ENCODE results near the gene STK32B.
"Not testable (repeated sequence)": the region's sequence is repeated elsewhere in the genome, so short reads cannot be mapped to it uniquely, and the experiment has no call there.

The STK32B gene

GRCh38 chr4:5266991-5267390 lies 215.7 kb downstream of the STK32B start:
- no peak for DNase-seq (ENCODE audit: low read depth)

DNA sequence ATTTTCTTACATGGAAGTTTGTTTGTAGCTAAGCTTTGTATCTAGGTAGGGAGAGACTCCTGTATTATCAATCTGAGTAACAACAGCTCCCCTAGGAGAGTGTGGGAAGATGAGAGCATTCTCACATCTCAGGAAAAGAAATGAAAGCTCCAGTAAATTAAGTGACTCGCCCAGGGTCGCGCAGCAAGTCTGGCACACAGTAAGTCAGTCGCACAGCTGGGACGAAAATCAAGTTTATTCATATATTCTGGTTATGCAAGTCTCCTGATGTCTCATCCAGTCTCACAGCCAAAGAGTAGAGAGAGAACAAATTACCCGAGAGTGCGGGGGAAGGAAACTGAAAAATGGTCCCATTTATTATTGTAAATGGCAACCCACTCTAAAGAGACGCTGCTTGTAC lies 216.1 kb downstream of the STK32B start:
- DNase-seq (ENCODE audit: low read depth) = no peak

- no peak for DNase-seq (ENCODE audit: low read depth)
These were observed 225.3 kb downstream of the STK32B start for GRCh38 chr4:5276475-5277075.

DNA sequence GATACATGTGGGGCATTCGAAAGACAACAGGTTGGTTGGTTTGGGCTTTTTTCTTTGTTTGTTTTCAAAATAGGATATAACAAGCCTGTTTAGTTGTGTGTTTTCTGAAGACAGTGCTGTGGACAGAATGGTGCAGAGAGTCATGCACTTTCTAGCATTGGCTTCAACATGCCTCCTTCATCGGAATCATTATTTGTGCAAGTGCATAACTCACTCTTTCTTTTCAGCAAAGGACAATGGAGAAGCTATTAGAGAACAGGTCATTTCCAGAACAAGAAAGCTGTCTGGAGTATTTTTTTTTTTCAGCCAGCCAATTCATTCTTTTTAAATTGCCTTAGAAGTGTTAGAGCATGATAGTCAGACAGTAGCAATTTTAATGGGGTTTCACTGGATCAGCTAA lies 225.8 kb downstream of the STK32B start:
- no peak for DNase-seq (ENCODE audit: low read depth)

DNA sequence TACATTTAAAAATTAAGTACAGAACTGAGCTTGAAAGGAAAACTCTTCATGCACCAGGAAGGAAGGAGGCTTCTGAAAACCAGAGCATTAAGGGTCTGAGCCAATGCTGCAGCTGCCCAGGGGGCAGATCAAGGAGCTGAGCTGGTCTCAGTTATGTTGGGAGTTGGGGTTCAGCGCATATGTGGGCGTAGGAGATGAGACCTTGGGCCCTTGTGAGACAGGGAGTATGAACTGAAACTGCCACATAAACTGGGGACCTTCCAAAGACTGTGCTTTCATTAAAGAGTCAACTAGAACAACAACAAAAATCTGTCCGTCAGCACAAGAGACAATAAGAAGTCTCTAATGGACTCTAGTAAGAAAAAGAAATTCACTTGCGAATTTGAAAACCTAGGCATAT lies 226.9 kb downstream of the STK32B start:
- no peak for DNase-seq (ENCODE audit: low read depth)

- DNase-seq (ENCODE audit: low read depth) = not testable (repeated sequence)
These were observed 228.8 kb downstream of the STK32B start for GRCh38 chr4:5280069-5280468.

GRCh38 chr4:5280828-5281227 lies 229.5 kb downstream of the STK32B start:
- no peak for DNase-seq (ENCODE audit: low read depth)

DNA sequence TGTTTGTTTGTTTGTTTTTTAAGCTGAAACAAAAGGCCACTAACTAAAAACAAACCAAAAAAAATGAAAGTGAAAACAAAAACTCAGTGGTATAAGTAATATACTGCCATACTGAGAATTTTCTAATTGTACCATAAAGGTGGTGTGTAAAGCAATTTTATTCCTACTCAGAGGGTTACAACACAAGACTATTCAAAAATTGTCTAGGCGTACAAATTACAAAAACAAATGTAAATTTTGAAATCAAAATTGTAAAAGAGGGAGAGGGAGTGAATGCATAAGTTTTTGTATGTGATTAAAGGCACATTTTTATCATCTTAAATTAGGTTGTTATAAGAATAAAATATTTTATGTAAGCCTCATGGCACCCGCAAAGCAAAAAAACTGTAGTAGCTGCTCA lies 232.6 kb downstream of the STK32B start:
- no peak for DNase-seq (ENCODE audit: low read depth)

DNA sequence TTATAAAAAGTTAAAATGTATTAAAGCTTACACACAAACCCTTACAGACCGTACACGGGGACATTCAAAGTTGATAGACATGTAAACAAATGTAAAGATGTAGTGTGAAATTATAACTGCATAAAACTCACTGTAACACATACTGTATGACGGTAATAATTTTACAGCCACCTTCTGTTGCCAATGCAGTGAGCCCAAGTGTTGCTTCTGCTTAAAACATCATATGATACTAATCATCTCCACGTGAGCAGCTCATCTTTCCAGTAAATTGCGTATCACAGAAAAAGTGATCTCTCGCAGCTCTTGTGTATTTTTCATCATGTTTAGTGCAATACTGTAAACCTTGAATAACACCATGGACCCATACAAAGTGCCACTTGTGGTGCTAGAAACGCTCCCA lies 233.2 kb downstream of the STK32B start:
- no peak for DNase-seq (ENCODE audit: low read depth)

GRCh38 chr4:5292101-5292500 lies 240.8 kb downstream of the STK32B start:
- DNase-seq (ENCODE audit: low read depth) = no peak

DNA sequence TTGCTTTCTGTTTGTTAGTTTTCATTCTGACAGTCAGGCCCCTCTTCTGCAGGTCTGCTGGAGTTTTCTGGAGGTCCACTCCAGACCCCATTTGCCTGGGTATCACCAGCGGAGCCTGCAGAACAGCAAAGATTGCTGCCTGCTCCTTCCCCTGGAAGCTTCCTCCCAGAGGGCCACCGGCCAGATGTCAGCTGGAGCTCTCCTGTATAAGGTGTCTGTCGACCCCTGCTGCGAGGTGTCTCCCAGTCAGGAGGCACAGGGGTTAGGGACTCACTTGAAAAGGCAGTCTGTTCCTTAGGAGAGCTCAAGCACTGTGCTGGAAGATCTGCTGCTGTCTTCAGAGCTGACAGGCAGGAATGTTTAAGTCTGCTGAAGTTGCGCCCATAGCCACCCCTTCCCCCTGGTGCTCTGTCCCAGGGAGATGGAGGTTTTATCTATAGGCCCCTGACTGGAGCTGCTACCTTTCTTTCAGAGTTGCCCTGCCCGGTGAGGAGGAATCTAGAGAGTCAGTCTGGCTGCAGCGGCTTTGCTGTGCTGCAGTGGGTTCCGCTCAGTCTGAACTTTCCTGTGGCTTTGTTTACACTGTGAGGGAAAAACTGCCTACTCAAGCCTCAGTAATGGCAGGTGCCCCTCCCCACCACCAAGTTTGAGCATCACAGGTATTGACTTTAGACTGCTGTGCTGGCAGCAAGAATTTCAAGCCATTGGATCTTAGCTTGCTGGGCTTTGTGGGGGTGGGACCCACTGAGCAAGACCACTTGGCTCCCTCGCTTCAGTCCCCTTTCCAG lies 246.9 kb downstream of the STK32B start:
- not testable (repeated sequence) for DNase-seq (ENCODE audit: low read depth)

DNA sequence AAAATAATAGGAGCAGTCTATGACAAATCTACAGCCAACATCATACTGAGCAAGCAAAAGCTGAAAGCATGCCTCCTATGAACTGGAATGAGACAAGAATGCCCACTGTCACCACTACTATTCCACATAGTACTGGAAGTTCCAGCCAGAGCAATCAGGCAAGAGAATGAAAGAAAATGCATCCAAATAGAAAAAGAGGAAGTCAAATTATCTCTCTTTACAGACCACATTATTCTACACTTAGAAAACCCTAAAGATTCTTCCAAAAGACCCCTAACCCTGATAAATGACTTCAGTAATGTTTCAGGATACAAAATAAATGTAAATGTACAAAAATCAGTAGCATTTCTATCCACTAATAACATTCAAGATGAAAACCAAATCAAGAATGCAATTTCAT lies 249.0 kb downstream of the STK32B start:
- no peak for DNase-seq (ENCODE audit: low read depth)

DNA sequence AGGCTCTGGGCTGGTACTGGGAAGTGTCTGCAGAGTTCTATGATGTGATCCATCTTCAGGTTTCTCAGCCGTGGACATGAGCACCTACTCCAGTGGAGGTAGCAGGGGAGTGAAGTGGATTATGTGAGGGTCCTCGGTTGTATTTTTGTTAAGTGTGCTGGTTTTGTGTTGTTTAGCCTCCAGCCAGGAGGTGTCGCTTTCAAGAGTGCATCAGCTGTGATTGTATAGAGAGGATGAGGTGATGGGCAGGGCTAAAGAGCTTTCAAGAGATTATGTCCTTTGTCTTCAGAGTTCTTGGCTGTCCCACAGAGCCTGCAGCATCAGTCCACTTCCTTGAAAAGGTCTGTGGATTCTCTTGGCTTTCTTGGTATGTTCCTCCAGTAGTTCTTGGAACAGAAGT lies 256.6 kb downstream of the STK32B start:
- DNase-seq (ENCODE audit: low read depth) = no peak

DNA sequence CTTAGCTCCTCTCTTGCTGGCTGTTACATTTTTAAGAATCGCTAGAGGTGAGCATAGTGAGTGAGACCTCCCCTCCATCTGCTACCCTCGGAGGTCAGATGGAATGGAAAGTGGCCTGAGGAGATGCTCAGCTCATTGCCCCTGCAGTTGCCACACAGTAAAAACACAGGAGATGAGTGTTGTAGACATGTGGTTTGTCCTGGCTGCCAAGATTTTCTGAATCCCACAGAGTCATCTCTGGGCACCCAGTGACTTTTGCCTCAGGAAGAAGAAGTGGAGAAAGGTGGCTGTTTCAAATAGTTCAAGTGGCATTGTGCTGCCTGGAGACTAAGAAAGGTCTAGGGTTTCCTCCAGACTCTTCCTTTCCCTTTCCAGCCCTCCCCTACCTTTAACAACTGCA lies 271.0 kb downstream of the STK32B start:
- no peak for DNase-seq (ENCODE audit: low read depth)

- no peak for DNase-seq (ENCODE audit: low read depth)
These were observed 279.2 kb downstream of the STK32B start for GRCh38 chr4:5330339-5330989.

GRCh38 chr4:5337731-5338130 lies 286.5 kb downstream of the STK32B start:
- no peak for DNase-seq (ENCODE audit: low read depth)

GRCh38 chr4:5338531-5338930 lies 287.3 kb downstream of the STK32B start:
- no peak for DNase-seq (ENCODE audit: low read depth)

GRCh38 chr4:5340991-5341451 lies 289.7 kb downstream of the STK32B start:
- no peak for DNase-seq (ENCODE audit: low read depth)

DNA sequence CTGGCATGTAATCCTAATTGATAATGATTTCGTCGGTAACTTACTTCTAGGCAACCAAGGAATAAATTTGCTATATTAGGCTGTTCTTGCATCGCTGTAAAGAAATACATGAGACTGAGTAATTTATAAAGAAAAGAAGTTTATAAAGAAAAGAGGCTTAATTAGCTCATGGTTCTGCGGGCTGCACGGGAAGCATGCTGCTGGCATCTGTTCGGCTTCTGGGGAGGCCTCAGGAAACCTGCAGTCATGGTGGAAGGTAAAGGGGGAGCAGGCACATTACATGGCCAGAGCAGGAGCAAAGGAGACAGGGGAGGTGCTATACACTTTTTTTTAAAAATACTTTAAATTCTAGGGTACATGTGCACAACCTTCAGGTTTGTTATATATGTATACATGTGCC lies 290.2 kb downstream of the STK32B start:
- no peak for DNase-seq (ENCODE audit: low read depth)

- DNase-seq (ENCODE audit: low read depth) = no peak
These were observed 304.6 kb downstream of the STK32B start for GRCh38 chr4:5355846-5356245.

DNA sequence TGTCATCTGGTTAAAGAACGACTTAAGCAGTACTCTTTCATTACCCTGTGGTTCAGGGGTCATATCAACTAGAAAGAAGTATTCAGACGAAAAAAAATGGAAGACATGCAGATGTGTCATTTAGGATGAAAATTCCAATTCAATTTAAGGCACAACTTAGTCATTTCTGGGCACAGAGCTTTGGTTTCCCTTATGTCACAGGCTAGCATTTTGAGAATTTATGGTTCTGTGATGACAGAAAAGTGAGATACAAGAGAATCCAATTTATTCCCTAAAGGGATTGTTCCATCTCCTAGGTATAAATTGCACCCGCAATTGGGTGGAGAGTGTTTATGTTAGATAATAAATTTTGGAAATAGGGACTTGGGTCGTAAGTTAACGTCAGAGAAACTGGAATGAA lies 306.6 kb downstream of the STK32B start:
- DNase-seq (ENCODE audit: low read depth) = no peak

DNA sequence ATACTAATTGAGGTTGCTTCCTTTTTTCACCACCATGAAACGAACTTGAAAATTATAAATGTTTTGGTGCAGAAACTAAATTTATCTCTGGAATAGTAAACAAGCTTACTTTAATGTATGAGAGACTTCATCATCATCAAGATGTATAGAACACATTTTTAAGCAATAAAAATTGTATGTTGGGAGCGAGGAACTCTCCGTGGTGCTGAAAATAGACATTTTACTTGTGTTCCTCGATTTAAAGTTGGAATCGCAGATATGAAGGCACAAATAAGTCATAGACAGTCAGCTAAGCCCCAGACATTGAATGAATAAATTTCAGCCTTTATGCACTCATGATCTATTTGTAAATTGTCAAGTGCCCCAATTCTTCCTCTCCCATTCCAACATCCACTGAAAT lies 310.7 kb downstream of the STK32B start:
- no peak for DNase-seq (ENCODE audit: low read depth)

DNA sequence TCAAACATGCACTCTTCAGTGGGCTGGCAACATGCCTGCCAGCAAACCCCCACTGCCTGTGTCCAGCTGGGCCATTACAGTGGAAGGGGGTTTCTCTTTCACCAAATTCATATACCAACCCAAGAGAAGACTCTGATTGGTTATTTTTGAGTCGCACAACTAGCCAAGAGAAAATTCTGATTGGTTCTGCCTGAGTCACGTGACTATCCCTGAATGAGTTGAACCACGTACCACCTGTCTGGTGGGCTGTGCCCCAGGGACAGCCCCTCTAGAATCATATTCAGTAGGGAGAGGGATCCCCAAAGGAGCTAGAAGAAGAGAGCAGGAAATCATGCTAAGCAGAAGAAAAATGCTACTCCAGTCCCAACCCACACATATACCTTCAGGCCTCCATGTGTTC lies 313.1 kb downstream of the STK32B start:
- no peak for DNase-seq (ENCODE audit: low read depth)
